Keratinocyte (primary cell): ENCODE data around the gene VN1R5. TPM values are rescaled to one million over a fixed set of nuclear protein-coding genes. Genes with fewer than 3 reads are reported as not detected.
"Not testable (repeated sequence)": the region's sequence is repeated elsewhere in the genome, so short reads cannot be mapped to it uniquely, and the experiment has no call there.

ENCODE experiments used
- DNase-seq: peaks from one replicate; pipeline ENCODE4 v3.0.0-alpha.2; 2011; ENCODE audit warnings: low read depth, missing footprints, low spot score
- FAIRE-seq: peaks from 2 replicates; lab custom pipeline; 2011; peaks lifted over from hg19 to GRCh38; lab: Jason Lieb, UNC
- H2AFZ ChIP-seq: 2 replicates; pipeline ENCODE4 v1.6.0; 2012; ENCODE audit warnings: low read length, control low read depth, inconsistent platforms; ENCODE audit not compliant: control insufficient read depth
- H3K27ac ChIP-seq: 2 replicates; pipeline ENCODE4 v1.5.1; 2011; ENCODE audit warnings: low read length; ENCODE audit not compliant: control insufficient read depth, insufficient read depth
- H3K27me3 ChIP-seq: 3 replicates; pipeline ENCODE4 v1.6.0; 2011; ENCODE audit warnings: low read length; ENCODE audit not compliant: control insufficient read depth, insufficient read depth; ENCODE audit errors: extremely low read depth
- H3K36me3 ChIP-seq, 2 experiments: 2 replicates in 1 of 2; 3 replicates in 1 of 2; pipeline ENCODE4 v1.5.1; 2011; ENCODE audit warnings: low read length in 2 of 2, mild to moderate bottlenecking in 1 of 2; ENCODE audit not compliant: control insufficient read depth in 2 of 2, insufficient read depth in 2 of 2; ENCODE audit errors: extremely low read depth in 1 of 2
- H3K4me1 ChIP-seq: 3 replicates; pipeline ENCODE4 v1.5.1; 2011; ENCODE audit warnings: low read length; ENCODE audit not compliant: control insufficient read depth, insufficient read depth; ENCODE audit errors: extremely low read depth
- H3K4me2 ChIP-seq: 3 replicates; pipeline ENCODE4 v1.6.0; 2011; ENCODE audit warnings: low read depth, low read length; ENCODE audit not compliant: control insufficient read depth, insufficient read depth; ENCODE audit errors: extremely low read depth
- H3K4me3 ChIP-seq, 3 experiments: fragments of 200-600 bp in 1 of 3; sonication (generic) in 1 of 3; 2 replicates in 2 of 3; 3 replicates in 1 of 3; pipeline ENCODE4 v1.5.1; 2011 to 2016; ENCODE audit warnings: low read length in 3 of 3, mild to moderate bottlenecking in 3 of 3, control low read depth in 2 of 3, inconsistent platforms in 1 of 3, low read depth in 1 of 3, mixed read lengths in 1 of 3, mixed run types in 1 of 3, moderate library complexity in 1 of 3; ENCODE audit not compliant: control insufficient read depth in 2 of 3, insufficient read depth in 2 of 3; ENCODE audit errors: extremely low read depth in 1 of 3
- H3K79me2 ChIP-seq: 2 replicates; pipeline ENCODE4 v1.6.0; 2012; ENCODE audit warnings: low read length; ENCODE audit not compliant: control insufficient read depth, insufficient read depth
- H3K9ac ChIP-seq: 3 replicates; pipeline ENCODE4 v1.6.0; 2011; ENCODE audit warnings: low read length; ENCODE audit not compliant: control insufficient read depth, insufficient read depth; ENCODE audit errors: extremely low read depth
- H3K9me1 ChIP-seq: 3 replicates; pipeline ENCODE4 v1.6.0; 2011; ENCODE audit warnings: low read length; ENCODE audit not compliant: control insufficient read depth, insufficient read depth; ENCODE audit errors: extremely low read depth
- H3K9me3 ChIP-seq: 2 replicates; pipeline ENCODE4 v1.5.1; 2012; ENCODE audit warnings: low read depth, low read length; ENCODE audit not compliant: control insufficient read depth
- H4K20me1 ChIP-seq: 3 replicates; pipeline ENCODE4 v1.6.0; 2011; ENCODE audit warnings: low read length; ENCODE audit not compliant: control insufficient read depth, insufficient read depth; ENCODE audit errors: extremely low read depth
- EZH2 ChIP-seq: IDR thresholded peaks from one replicate; pipeline ENCODE4 v1.6.1; 2012; ENCODE audit warnings: inconsistent platforms, mild to moderate bottlenecking, low read length, moderate library complexity
- dilution Hi-C: fragments of 300-500 bp; cut with MboI; formaldehyde crosslinking; loops from one replicate; pipeline ENCODE4 v1.7.0; 2020; ENCODE audit warnings: low sequenced_read_pairs; ENCODE audit not compliant: extremely low pct_ligation_motif_present
- polyA plus RNA-seq, 5 experiments: library from polyadenylated mRNA; depleted of rRNA in 3 of 5; stranded (reverse) in 3 of 5; stranded (forward) in 1 of 5; unstranded in 1 of 5; fragments of >200 nt; gene quantifications; 1 replicate in 1 of 5; 2 replicates in 3 of 5; 3 replicates in 1 of 5; pipeline versions ENCODE4 v1.2.1 to v1.2.3, GENCODE V29; 2011 to 2012; ENCODE audit warnings: missing spikeins in 2 of 5, low read depth in 1 of 5, low replicate concordance in 1 of 5
- TF ChIP-seq, protein P1 (sequence below), 3 experiments: IDR thresholded peaks in 1 of 3; conservative IDR thresholded peaks in 1 of 3; optimal IDR thresholded peaks in 1 of 3; 2 replicates in 2 of 3; 3 replicates in 1 of 3; pipeline versions ENCODE3 to v1.5.1; 2011; ENCODE audit warnings: low read length in 3 of 3, mild to moderate bottlenecking in 3 of 3, moderate library complexity in 2 of 3, control low read depth in 1 of 3, inconsistent platforms in 1 of 3; ENCODE audit not compliant: insufficient read depth in 2 of 3; ENCODE audit errors: extremely low read depth in 1 of 3

The VN1R5 gene
- polyA plus RNA-seq, 1 donor (not counting 4 experiments of a cell fraction or from before 2014, with no cell fraction given) = not detected

DNA sequence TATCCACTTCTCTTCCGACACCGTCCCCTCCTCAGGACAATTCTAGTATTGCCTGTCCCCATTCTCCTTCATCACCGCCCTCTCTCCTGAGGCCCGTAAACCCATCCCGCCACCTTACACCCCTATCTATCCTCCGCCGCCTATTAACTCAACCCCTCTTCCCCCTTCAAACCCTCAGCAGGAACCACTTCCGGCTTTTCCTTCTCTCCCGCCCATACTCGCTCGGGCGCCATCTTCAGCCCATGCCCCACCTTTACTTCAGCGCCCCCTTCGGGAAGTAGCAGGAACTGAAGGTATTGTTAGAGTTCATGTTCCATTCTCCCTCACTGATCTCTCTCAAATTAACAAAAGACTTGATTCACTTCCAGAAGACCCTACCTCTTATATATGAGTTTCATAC lies 31.6 kb downstream of the VN1R5 start:
- DNase-seq (no peak), FAIRE-seq (no peak)
- no peaks in the 10 kb centered on the region for H3K79me2 ChIP-seq
- no peak overlapping the region for H3K9ac ChIP-seq
- H3K4me1 ChIP-seq = no peaks in the 10 kb centered on the region
- dilution Hi-C loops = no loop called here
- H3K27ac ChIP-seq = no peak overlapping the region
- TF ChIP-seq EZH2 = no peak
- TF ChIP-seq, protein P1, sequence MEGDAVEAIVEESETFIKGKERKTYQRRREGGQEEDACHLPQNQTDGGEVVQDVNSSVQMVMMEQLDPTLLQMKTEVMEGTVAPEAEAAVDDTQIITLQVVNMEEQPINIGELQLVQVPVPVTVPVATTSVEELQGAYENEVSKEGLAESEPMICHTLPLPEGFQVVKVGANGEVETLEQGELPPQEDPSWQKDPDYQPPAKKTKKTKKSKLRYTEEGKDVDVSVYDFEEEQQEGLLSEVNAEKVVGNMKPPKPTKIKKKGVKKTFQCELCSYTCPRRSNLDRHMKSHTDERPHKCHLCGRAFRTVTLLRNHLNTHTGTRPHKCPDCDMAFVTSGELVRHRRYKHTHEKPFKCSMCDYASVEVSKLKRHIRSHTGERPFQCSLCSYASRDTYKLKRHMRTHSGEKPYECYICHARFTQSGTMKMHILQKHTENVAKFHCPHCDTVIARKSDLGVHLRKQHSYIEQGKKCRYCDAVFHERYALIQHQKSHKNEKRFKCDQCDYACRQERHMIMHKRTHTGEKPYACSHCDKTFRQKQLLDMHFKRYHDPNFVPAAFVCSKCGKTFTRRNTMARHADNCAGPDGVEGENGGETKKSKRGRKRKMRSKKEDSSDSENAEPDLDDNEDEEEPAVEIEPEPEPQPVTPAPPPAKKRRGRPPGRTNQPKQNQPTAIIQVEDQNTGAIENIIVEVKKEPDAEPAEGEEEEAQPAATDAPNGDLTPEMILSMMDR (optimal IDR thresholded peaks at IDR 0.05 in 1 of 3, IDR thresholded peaks at IDR 0.05 in 1 of 3, conservative IDR thresholded peaks at IDR 0.05 in 1 of 3; ENCODE audit: extremely low read depth in 1 of 3, insufficient read depth in 2 of 3, low read length in 3 of 3) = no peak
- H3K36me3 ChIP-seq = no peaks in the 10 kb centered on the region
- no peaks in the 10 kb centered on the region for H3K9me3 ChIP-seq
- no peak overlapping the region for H3K4me2 ChIP-seq
- no peaks in the 10 kb centered on the region for H3K27me3 ChIP-seq
- no peaks in the 10 kb centered on the region for H4K20me1 ChIP-seq
- H3K4me3 ChIP-seq = no peak overlapping the region
- H3K9me1 ChIP-seq = no peaks in the 10 kb centered on the region
- H2AFZ ChIP-seq = no peak overlapping the region

- H3K9me3 ChIP-seq = no peaks in the 10 kb centered on the region
- TF ChIP-seq EZH2 = no peak
- TF ChIP-seq, protein P1 (optimal IDR thresholded peaks at IDR 0.05 in 1 of 3, IDR thresholded peaks at IDR 0.05 in 1 of 3, conservative IDR thresholded peaks at IDR 0.05 in 1 of 3; ENCODE audit: extremely low read depth in 1 of 3, insufficient read depth in 2 of 3, low read length in 3 of 3) = no peak
- dilution Hi-C loops = no loop called here
- H3K4me1 ChIP-seq = no peaks in the 10 kb centered on the region
- DNase-seq = no peak
- no peak overlapping the region for H3K9ac ChIP-seq
- no peaks in the 10 kb centered on the region for H3K36me3 ChIP-seq
- no peaks in the 10 kb centered on the region for H3K9me1 ChIP-seq
- no peak for FAIRE-seq
- H3K27ac ChIP-seq = no peak overlapping the region
- H3K4me2 ChIP-seq = no peak overlapping the region
- no peak overlapping the region for H3K4me3 ChIP-seq
- H3K27me3 ChIP-seq = no peaks in the 10 kb centered on the region
- H4K20me1 ChIP-seq = no peaks in the 10 kb centered on the region
- no peak overlapping the region for H2AFZ ChIP-seq
- no peaks in the 10 kb centered on the region for H3K79me2 ChIP-seq
Measured at GRCh38 chr1:247288341-247288740, 32.5 kb downstream of the VN1R5 start.

- H3K9me3 ChIP-seq, H3K79me2 ChIP-seq, H3K36me3 ChIP-seq, H2AFZ ChIP-seq, H3K4me1 ChIP-seq, H3K27ac ChIP-seq, H3K9ac ChIP-seq, H3K9me1 ChIP-seq, FAIRE-seq, H3K4me3 ChIP-seq, dilution Hi-C loops, DNase-seq, H3K27me3 ChIP-seq, H3K4me2 ChIP-seq, H4K20me1 ChIP-seq: not testable (repeated sequence)
Measured at GRCh38 chr1:247289274-247289892, 33.5 kb downstream of the VN1R5 start.
